IMR-90 (cell line): ENCODE data around the gene GABBR1. TPM values are rescaled to one million over a fixed set of nuclear protein-coding genes. Genes with fewer than 3 reads are reported as not detected.

Experiments
- ATAC-seq: fragments of 200-7000 bp; cut with Tn5 transposase; 2 replicates; pipeline ENCODE4 v1.9.1; 2020; ENCODE audit warnings: low read depth, mild to moderate bottlenecking, moderate library complexity
- BruUV-seq: library from RNA; stranded (reverse); fragments of 400-500 nt; replicated peaks from 2 replicates; lab custom pipeline; 2021; lab: Mats Ljungman, UMichigan
- CTCF ChIA-PET: fragments of 300-600 bp; formaldehyde crosslinking; extraction: SDS; loops from one replicate; lab custom pipeline; 2021; ENCODE audit warnings: antibody characterized with exemption; lab: Yijun Ruan, JAX
- POLR2A ChIA-PET: fragments of 300-600 bp; sonication (Branson Sonifier 250); formaldehyde crosslinking; loops from one replicate; lab custom pipeline; 2022; ENCODE audit warnings: antibody characterized with exemption; ENCODE audit not compliant: unreplicated experiment; lab: Charles Lee
- DNase-seq: peaks from one replicate; pipeline ENCODE4 v3.0.0; 2013
- H2AFZ ChIP-seq: replicated peaks from 2 replicates; pipeline ENCODE3; 2013; ENCODE audit warnings: low read length, mild to moderate bottlenecking; ENCODE audit not compliant: poor library complexity
- H2AK5ac ChIP-seq: 2 replicates; pipeline ENCODE4 v1.6.1; 2013; ENCODE audit warnings: low read depth, low read length, inconsistent platforms
- H2AK9ac ChIP-seq: replicated peaks from 2 replicates; pipeline ENCODE3; 2013; ENCODE audit warnings: mild to moderate bottlenecking, low read depth, low read length, moderate library complexity; ENCODE audit not compliant: poor library complexity
- H2BK120ac ChIP-seq: 2 replicates; pipeline ENCODE4 v1.6.1; 2013; ENCODE audit warnings: low read depth, low read length, inconsistent platforms
- H2BK15ac ChIP-seq: 3 replicates; pipeline ENCODE4 v1.6.1; 2013; ENCODE audit warnings: low read depth, low read length, inconsistent platforms
- H2BK20ac ChIP-seq: 2 replicates; pipeline ENCODE4 v1.6.1; 2013; ENCODE audit warnings: low read depth, mild to moderate bottlenecking, inconsistent platforms, low read length, moderate library complexity
- H2BK5ac ChIP-seq: 2 replicates; pipeline ENCODE4 v1.6.1; 2013; ENCODE audit warnings: mild to moderate bottlenecking, low read depth, low read length, inconsistent platforms; ENCODE audit not compliant: poor library complexity, severe bottlenecking
- H3K14ac ChIP-seq: replicated peaks from 2 replicates; pipeline ENCODE4 v1.6.1; 2013; ENCODE audit warnings: low read depth, low read length, inconsistent platforms
- H3K18ac ChIP-seq: 2 replicates; pipeline ENCODE4 v1.6.1; 2013; ENCODE audit warnings: low read depth, low read length, control low read depth
- H3K23ac ChIP-seq: 2 replicates; pipeline ENCODE4 v1.6.1; 2013; ENCODE audit warnings: low read depth, low read length, inconsistent platforms
- H3K27ac ChIP-seq: 2 replicates; pipeline ENCODE4 v1.5.1; 2013; ENCODE audit warnings: mild to moderate bottlenecking, control low read depth, low read length; ENCODE audit not compliant: insufficient read depth
- H3K27me3 ChIP-seq: 2 replicates; pipeline ENCODE4 v1.6.1; 2013; ENCODE audit warnings: low read length; ENCODE audit not compliant: control insufficient read depth, insufficient read depth
- H3K36me3 ChIP-seq: 2 replicates; pipeline ENCODE4 v1.6.1; 2013; ENCODE audit warnings: low read length, mixed read lengths; ENCODE audit not compliant: control insufficient read depth, insufficient read depth
- H3K4ac ChIP-seq: 2 replicates; pipeline ENCODE4 v1.6.1; 2013; ENCODE audit warnings: low read depth, low read length, inconsistent platforms
- H3K4me1 ChIP-seq: 2 replicates; pipeline ENCODE4 v1.6.1; 2013; ENCODE audit warnings: low read length, mixed read lengths; ENCODE audit not compliant: control insufficient read depth, insufficient read depth
- H3K4me2 ChIP-seq: 2 replicates; pipeline ENCODE4 v1.6.1; 2013; ENCODE audit warnings: low read depth, mild to moderate bottlenecking, control low read depth, low read length, moderate library complexity
- H3K4me3 ChIP-seq: 2 replicates; pipeline ENCODE4 v1.5.1; 2013; ENCODE audit warnings: low read depth, mild to moderate bottlenecking, control low read depth, low read length, moderate library complexity; ENCODE audit not compliant: insufficient read depth
- H3K56ac ChIP-seq: 2 replicates; pipeline ENCODE4 v1.6.1; 2013; ENCODE audit warnings: low read length, inconsistent platforms; ENCODE audit not compliant: insufficient read depth; ENCODE audit errors: extremely low read depth
- H3K79me1 ChIP-seq, 2 experiments: 2 replicates each; pipeline ENCODE4 v1.6.1; 2013; ENCODE audit warnings: low read length in 2 of 2, inconsistent platforms in 1 of 2, low read depth in 1 of 2
- H3K9ac ChIP-seq: 2 replicates; pipeline ENCODE4 v1.6.1; 2013; ENCODE audit warnings: low read depth, low read length, control low read depth
- H3K9me1 ChIP-seq: 2 replicates; pipeline ENCODE4 v1.6.1; 2013; ENCODE audit warnings: low read length, inconsistent platforms; ENCODE audit not compliant: insufficient read depth
- H3K9me3 ChIP-seq: 2 replicates; pipeline ENCODE4 v1.6.1; 2013; ENCODE audit warnings: low read length; ENCODE audit not compliant: control insufficient read depth, insufficient read depth
- H4K20me1 ChIP-seq: 2 replicates; pipeline ENCODE4 v1.6.1; 2013; ENCODE audit warnings: low read length, inconsistent platforms; ENCODE audit not compliant: insufficient read depth
- H4K5ac ChIP-seq: 2 replicates; pipeline ENCODE4 v1.6.1; 2013; ENCODE audit warnings: mild to moderate bottlenecking, low read depth, low read length, control low read depth
- H4K8ac ChIP-seq, 2 experiments: 2 replicates each; pipeline ENCODE4 v1.6.1; 2013; ENCODE audit warnings: low read depth in 2 of 2, low read length in 2 of 2, control low read depth in 1 of 2, inconsistent platforms in 1 of 2
- H4K91ac ChIP-seq: 2 replicates; pipeline ENCODE4 v1.6.1; 2013; ENCODE audit warnings: low read depth, low read length, inconsistent platforms; ENCODE audit not compliant: insufficient read depth
- BHLHE40 ChIP-seq: fragments of 150-350 bp; IDR thresholded peaks from 2 replicates; pipeline ENCODE4 v1.6.1; 2016; ENCODE audit warnings: mild to moderate bottlenecking, low read depth, low read length
- CEBPB ChIP-seq: IDR thresholded peaks from 2 replicates; pipeline ENCODE4 v1.6.1; 2012; ENCODE audit warnings: low read depth, low read length, improper control_type of control experiment
- CHD1 ChIP-seq: IDR thresholded peaks from 2 replicates; pipeline ENCODE4 v1.6.1; 2012; ENCODE audit warnings: low read depth, low read length, improper control_type of control experiment
- FOS ChIP-seq: fragments of 150-350 bp; IDR thresholded peaks from 2 replicates; pipeline ENCODE4 v1.6.1; 2016; ENCODE audit warnings: low read depth, low read length
- MAFK ChIP-seq: IDR thresholded peaks from 2 replicates; pipeline ENCODE4 v1.6.1; 2012; ENCODE audit warnings: low read depth, low read length, improper control_type of control experiment
- MAZ ChIP-seq: IDR thresholded peaks from 2 replicates; pipeline ENCODE4 v1.6.1; 2012; ENCODE audit warnings: low read depth, mild to moderate bottlenecking, low read length, improper control_type of control experiment, moderate library complexity, borderline replicate concordance
- MXI1 ChIP-seq: IDR thresholded peaks from 2 replicates; pipeline ENCODE4 v1.6.1; 2012; ENCODE audit warnings: low read depth, mild to moderate bottlenecking, low read length, moderate library complexity, borderline replicate concordance
- NFE2L2 ChIP-seq: fragments of 150-350 bp; IDR thresholded peaks from 2 replicates; pipeline ENCODE4 v1.6.1; 2016; ENCODE audit warnings: low read depth, mild to moderate bottlenecking, low read length
- POLR2A ChIP-seq: IDR thresholded peaks from 2 replicates; pipeline ENCODE4 v1.6.1; 2012; ENCODE audit warnings: mild to moderate bottlenecking, low read depth, low read length
- RAD21 ChIP-seq: IDR thresholded peaks from 2 replicates; pipeline ENCODE4 v1.6.1; 2012; ENCODE audit warnings: low read length, improper control_type of control experiment
- RCOR1 ChIP-seq: IDR thresholded peaks from 2 replicates; pipeline ENCODE4 v1.6.1; 2012; ENCODE audit warnings: mild to moderate bottlenecking, low read length, improper control_type of control experiment; ENCODE audit not compliant: insufficient replicate concordance
- RFX5 ChIP-seq: IDR thresholded peaks from 2 replicates; pipeline ENCODE4 v1.8.0; 2012; ENCODE audit warnings: low read depth, mild to moderate bottlenecking, low read length, moderate library complexity
- SMC3 ChIP-seq: fragments of 150-350 bp; IDR thresholded peaks from 2 replicates; pipeline ENCODE4 v1.6.1; 2016; ENCODE audit warnings: low read depth, mild to moderate bottlenecking, antibody characterized with exemption, low read length, moderate library complexity
- WGBS, 2 experiments: methylation state at CpG; one replicate each; pipeline versions ENCODE4 v1.1.5 to v1.1.7; 2013; ENCODE audit warnings: missing lambda C conversion rate in 2 of 2; ENCODE audit not compliant: insufficient read length in 1 of 2; ENCODE audit errors: extremely low coverage in 2 of 2; 5-methylcytosine and 5-hydroxymethylcytosine counted together
- dilution Hi-C: fragments of 300-500 bp; cut with HindIII; formaldehyde crosslinking; loops from one replicate; pipeline ENCODE4 v1.14.3; 2018; ENCODE audit warnings: low sequenced_read_pairs; ENCODE audit not compliant: unreplicated experiment
- in situ Hi-C: fragments of 300-500 bp; cut with MboI; formaldehyde crosslinking; loops from 3 replicates; pipeline ENCODE4 v1.14.3; 2019; ENCODE audit warnings: low sequenced_read_pairs, inconsistent platforms, mixed read lengths
- intact Hi-C: fragments of 100-400 bp; cut with micrococcal nuclease; formaldehyde crosslinking; loops from 2 replicates; pipeline ENCODE4 v1.10.0; 2022
- polyA plus RNA-seq, 3 experiments: library from polyadenylated mRNA; depleted of rRNA; stranded (reverse); fragments of >200 nt; gene quantifications; 2 replicates each; pipeline ENCODE4 v1.2.3, GENCODE V29; 2012; ENCODE audit warnings: low replicate concordance in 1 of 3
- total RNA-seq: library from RNA; depleted of rRNA; stranded (reverse); fragments of >200 nt; gene quantifications from 2 replicates; pipeline ENCODE4 v1.2.3, GENCODE V29; 2012
- TF ChIP-seq, protein P1 (sequence below): conservative IDR thresholded peaks from 2 replicates; pipeline ENCODE4 v1.5.1; 2012; ENCODE audit warnings: mild to moderate bottlenecking, low read depth, low read length, improper control_type of control experiment
- TF ChIP-seq, protein P2 (sequence below): fragments of 150-350 bp; IDR thresholded peaks from 2 replicates; pipeline ENCODE4 v1.6.1; 2016; ENCODE audit warnings: low read depth, mild to moderate bottlenecking, low read length, moderate library complexity, borderline replicate concordance
- TF ChIP-seq, protein P3 (sequence below): fragments of 150-350 bp; IDR thresholded peaks from 2 replicates; pipeline ENCODE4 v1.6.1; 2017; ENCODE audit warnings: mild to moderate bottlenecking, antibody characterized with exemption, low read length, low read depth

GABBR1 gene
- total and polyA plus RNA-seq, 2 of the 4 experiments (the other 2 are of a cell fraction) = 5.9 to 31.5 TPM

DNA sequence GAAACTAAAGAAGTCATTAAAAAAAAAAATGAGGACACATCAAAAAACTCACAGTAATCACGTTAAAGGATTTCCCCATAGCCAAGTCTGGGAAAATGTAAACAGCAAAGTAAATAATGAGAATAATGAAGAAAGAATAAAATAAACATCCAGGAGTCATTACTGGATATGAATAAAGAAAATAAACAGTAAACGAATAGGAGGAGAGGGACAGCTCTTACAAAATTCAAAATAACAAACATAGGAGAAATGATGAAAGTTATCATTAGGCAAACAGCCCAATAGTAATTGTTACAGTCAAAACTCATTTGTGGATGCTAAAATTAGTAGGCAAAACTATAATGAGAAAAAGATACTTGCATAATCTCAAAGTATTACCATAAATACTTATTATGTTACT is 65.4 kb downstream of the GABBR1 start:
- H3K23ac ChIP-seq = no peak overlapping the region
- H4K91ac ChIP-seq = no peak overlapping the region
- ChIA-PET CTCF (no interaction called here), POLR2A (no interaction called here)
- H2AFZ ChIP-seq = no peak overlapping the region
- no peak overlapping the region for H2BK5ac ChIP-seq
- no peak overlapping the region for H2BK120ac ChIP-seq
- H3K27me3 ChIP-seq = no peaks in the 10 kb centered on the region
- no peaks in the 10 kb centered on the region for H3K4me1 ChIP-seq
- no peak overlapping the region for H3K27ac ChIP-seq
- DNase-seq = no peak
- H4K20me1 ChIP-seq = no peaks in the 10 kb centered on the region
- no peak overlapping the region for H2BK20ac ChIP-seq
- H3K4ac ChIP-seq = no peak overlapping the region
- H2AK5ac ChIP-seq = no peak overlapping the region
- no TSS peak for BruUV-seq
- no peaks in the 10 kb centered on the region for H3K79me1 ChIP-seq
- no peak for ATAC-seq
- no peaks in the 10 kb centered on the region for H3K9me3 ChIP-seq
- H3K56ac ChIP-seq = no peak overlapping the region
- H3K9ac ChIP-seq = no peak overlapping the region
- H3K9me1 ChIP-seq = no peaks in the 10 kb centered on the region
- no peak overlapping the region for H2BK15ac ChIP-seq
- H3K18ac ChIP-seq = no peak overlapping the region
- H3K4me3 ChIP-seq = no peak overlapping the region
- no CpG with 5 or more reads among the region's 2 CpGs for WGBS, 2 experiments
- intact Hi-C loops = no loop called here
- no peak overlapping the region for H4K8ac ChIP-seq
- in situ Hi-C loops = no loop called here
- H3K14ac ChIP-seq = no peak overlapping the region
- no peak overlapping the region for H2AK9ac ChIP-seq
- H3K4me2 ChIP-seq = no peak overlapping the region
- H4K5ac ChIP-seq = no peak overlapping the region
- no peak for TF ChIP-seq SMC3
- no peak for TF ChIP-seq BHLHE40
- TF ChIP-seq RAD21 = no peak
- TF ChIP-seq, protein P1, sequence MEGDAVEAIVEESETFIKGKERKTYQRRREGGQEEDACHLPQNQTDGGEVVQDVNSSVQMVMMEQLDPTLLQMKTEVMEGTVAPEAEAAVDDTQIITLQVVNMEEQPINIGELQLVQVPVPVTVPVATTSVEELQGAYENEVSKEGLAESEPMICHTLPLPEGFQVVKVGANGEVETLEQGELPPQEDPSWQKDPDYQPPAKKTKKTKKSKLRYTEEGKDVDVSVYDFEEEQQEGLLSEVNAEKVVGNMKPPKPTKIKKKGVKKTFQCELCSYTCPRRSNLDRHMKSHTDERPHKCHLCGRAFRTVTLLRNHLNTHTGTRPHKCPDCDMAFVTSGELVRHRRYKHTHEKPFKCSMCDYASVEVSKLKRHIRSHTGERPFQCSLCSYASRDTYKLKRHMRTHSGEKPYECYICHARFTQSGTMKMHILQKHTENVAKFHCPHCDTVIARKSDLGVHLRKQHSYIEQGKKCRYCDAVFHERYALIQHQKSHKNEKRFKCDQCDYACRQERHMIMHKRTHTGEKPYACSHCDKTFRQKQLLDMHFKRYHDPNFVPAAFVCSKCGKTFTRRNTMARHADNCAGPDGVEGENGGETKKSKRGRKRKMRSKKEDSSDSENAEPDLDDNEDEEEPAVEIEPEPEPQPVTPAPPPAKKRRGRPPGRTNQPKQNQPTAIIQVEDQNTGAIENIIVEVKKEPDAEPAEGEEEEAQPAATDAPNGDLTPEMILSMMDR = no peak
- TF ChIP-seq, protein P2, sequence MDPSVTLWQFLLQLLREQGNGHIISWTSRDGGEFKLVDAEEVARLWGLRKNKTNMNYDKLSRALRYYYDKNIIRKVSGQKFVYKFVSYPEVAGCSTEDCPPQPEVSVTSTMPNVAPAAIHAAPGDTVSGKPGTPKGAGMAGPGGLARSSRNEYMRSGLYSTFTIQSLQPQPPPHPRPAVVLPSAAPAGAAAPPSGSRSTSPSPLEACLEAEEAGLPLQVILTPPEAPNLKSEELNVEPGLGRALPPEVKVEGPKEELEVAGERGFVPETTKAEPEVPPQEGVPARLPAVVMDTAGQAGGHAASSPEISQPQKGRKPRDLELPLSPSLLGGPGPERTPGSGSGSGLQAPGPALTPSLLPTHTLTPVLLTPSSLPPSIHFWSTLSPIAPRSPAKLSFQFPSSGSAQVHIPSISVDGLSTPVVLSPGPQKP = no peak
- TF ChIP-seq POLR2A = no peak
- no peak for TF ChIP-seq RFX5
- TF ChIP-seq, protein P3, sequence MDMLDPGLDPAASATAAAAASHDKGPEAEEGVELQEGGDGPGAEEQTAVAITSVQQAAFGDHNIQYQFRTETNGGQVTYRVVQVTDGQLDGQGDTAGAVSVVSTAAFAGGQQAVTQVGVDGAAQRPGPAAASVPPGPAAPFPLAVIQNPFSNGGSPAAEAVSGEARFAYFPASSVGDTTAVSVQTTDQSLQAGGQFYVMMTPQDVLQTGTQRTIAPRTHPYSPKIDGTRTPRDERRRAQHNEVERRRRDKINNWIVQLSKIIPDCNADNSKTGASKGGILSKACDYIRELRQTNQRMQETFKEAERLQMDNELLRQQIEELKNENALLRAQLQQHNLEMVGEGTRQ = no peak
- no peak for TF ChIP-seq MAFK
- TF ChIP-seq CEBPB = no peak
- TF ChIP-seq MAZ = no peak
- TF ChIP-seq NFE2L2 = no peak
- TF ChIP-seq FOS = no peak
- no peak for TF ChIP-seq RCOR1
- no peak for TF ChIP-seq CHD1
- TF ChIP-seq MXI1 = no peak
- dilution Hi-C loops = no loop called here
- H3K36me3 ChIP-seq = no peaks in the 10 kb centered on the region
